ENCODE measurements around the gene RBM33. TPM values are rescaled to one million over a fixed set of nuclear protein-coding genes. Genes with fewer than 3 reads are reported as not detected.

Gene RBM33
- total and polyA plus RNA-seq, 10 of the 15 experiments (the other 5 are each of a cell fraction or from before 2014, with no cell fraction given), result 4.7 to 67.2 (median 24.3) TPM

GRCh38 chr7:155647302-155647701, 2.8 kb downstream of the RBM33 start:
- H4K20me1 ChIP-seq (ENCODE audit: control insufficient read depth, insufficient read depth), result no peaks in the 10 kb centered on the region
- H3K27ac ChIP-seq (ENCODE audit: control insufficient read depth, insufficient read depth), result no peak overlapping the region
- in situ Hi-C loops (cut with MboI), result no loop called here
- 0 out of 2 replicates have a peak overlapping the region, but pooled peaks have one; percentile 14 for H3K4me3 ChIP-seq
- H3K27me3 ChIP-seq (replicated peaks in 1 of 2; ENCODE audit: control insufficient read depth in 2 of 2, insufficient read depth in 2 of 2, low read length in 1 of 2), result no peaks in the 10 kb centered on the region
- H3K9me3 ChIP-seq (replicated peaks; ENCODE audit: control insufficient read depth, insufficient read depth, low read length), result peaks cover 33% of the 10 kb centered on the region
- no peak overlapping the region for H2AFZ ChIP-seq (ENCODE audit: control insufficient read depth, low read depth, low read length)
- BruUV-seq (replicated peaks), result no TSS peak
- ChIA-PET SMC1A (ENCODE audit: uncharacterized antibody, unreplicated experiment) (no interaction called here), CTCF (interaction anchor here (1.2 kb wide), 1 partner anchor 10 kb away, joined by 3 read pairs; no protein-coding TSS in a partner anchor), POLR2A (interaction anchor here (0.8 kb wide), 1 partner anchor 29 kb away, joined by 3 read pairs; no protein-coding TSS in a partner anchor), RAD21 (ENCODE audit: unreplicated experiment) (no interaction called here)
- no peak overlapping the region for H3K9ac ChIP-seq (ENCODE audit: control insufficient read depth, insufficient read depth, low read length)
- intact Hi-C loops (cut with micrococcal nuclease; ENCODE audit: unreplicated experiment), result loop anchor here (5.0 to 10.0 kb wide), 2 partner anchors 35 to 443 kb away; no protein-coding TSS in a partner anchor
- DNase-seq (ENCODE audit: low read depth, low spot score) (no peak), ATAC-seq (no peak), FAIRE-seq (no peak)
- no peak overlapping the region for H3K4me2 ChIP-seq (ENCODE audit: control insufficient read depth, insufficient read depth)
- 89% methylated on average over 5 of the region's 5 CpGs for WGBS (ENCODE audit: insufficient coverage, insufficient replicate concordance, low lambda C conversion rate, missing lambda C conversion rate)
- H3K36me3 ChIP-seq (ENCODE audit: control insufficient read depth in 2 of 2, insufficient read depth in 2 of 2, low read length in 1 of 2), result peaks cover 0 to 8% of the 10 kb centered on the region in 2 experiments; a peak in 3 of 4 replicates
- TF ChIP-seq E2F4 (IDR thresholded peaks at IDR 0.05; ENCODE audit: low read depth, low read length) (no peak), RELA (IDR thresholded peaks at IDR 0.05; ENCODE audit: borderline replicate concordance, partially characterized antibody) (no peak), CBX5 (IDR thresholded peaks at IDR 0.05; ENCODE audit: low read depth) (no peak), SKIL (IDR thresholded peaks at IDR 0.05; ENCODE audit: low read depth, poor library complexity, severe bottlenecking) (no peak), CHD1 (IDR thresholded peaks at IDR 0.05; ENCODE audit: low read depth, low read length) (no peak), KLF5 (IDR thresholded peaks at IDR 0.05; ENCODE audit: partially characterized antibody) (no peak), PAX8 (IDR thresholded peaks at IDR 0.05) (no peak), MYC (IDR thresholded peaks at IDR 0.05; ENCODE audit: insufficient read depth, insufficient read length, insufficient replicate concordance, low read length, severe bottlenecking) (no peak), TAF1 (IDR thresholded peaks at IDR 0.05; ENCODE audit: borderline replicate concordance, low read depth, low read length) (no peak), ZNF24 (IDR thresholded peaks at IDR 0.05) (no peak), ZNF592 (IDR thresholded peaks at IDR 0.05) (no peak), JUNB (IDR thresholded peaks at IDR 0.05) (no peak), KAT2A (conservative IDR thresholded peaks at IDR 0.05; ENCODE audit: control insufficient read depth, low read depth, low read length) (no peak), HDAC2 (IDR thresholded peaks at IDR 0.05) (no peak), SUPT20H (IDR thresholded peaks at IDR 0.05; ENCODE audit: borderline replicate concordance, control insufficient read depth, low read depth, low read length) (no peak)
- peaks cover 88% of the 10 kb centered on the region for H3K79me2 ChIP-seq (ENCODE audit: control insufficient read depth, insufficient read depth, low read length)
- no peaks in the 10 kb centered on the region for H3K4me1 ChIP-seq (ENCODE audit: control insufficient read depth, insufficient read depth, low read length)
